DOHH2 (cell line): ENCODE measurements around the gene ARID1B.

Experiments
- EZH2phosphoT487 ChIP-seq: fragments of 200-600 bp; sonication (generic); IDR thresholded peaks from 2 replicates; pipeline ENCODE4 v1.6.1; 2017; ENCODE audit warnings: borderline replicate concordance, mild to moderate bottlenecking, antibody characterized with exemption, low read length, moderate library complexity, mixed read lengths
- TF ChIP-seq, protein P1 (sequence below): fragments of 200-600 bp; sonication (generic); IDR thresholded peaks from one replicate; pipeline ENCODE4 v1.5.1; 2014; ENCODE audit warnings: antibody characterized with exemption, mild to moderate bottlenecking, low read depth, low read length; ENCODE audit not compliant: poor library complexity, severe bottlenecking

- TF ChIP-seq, protein P1, sequence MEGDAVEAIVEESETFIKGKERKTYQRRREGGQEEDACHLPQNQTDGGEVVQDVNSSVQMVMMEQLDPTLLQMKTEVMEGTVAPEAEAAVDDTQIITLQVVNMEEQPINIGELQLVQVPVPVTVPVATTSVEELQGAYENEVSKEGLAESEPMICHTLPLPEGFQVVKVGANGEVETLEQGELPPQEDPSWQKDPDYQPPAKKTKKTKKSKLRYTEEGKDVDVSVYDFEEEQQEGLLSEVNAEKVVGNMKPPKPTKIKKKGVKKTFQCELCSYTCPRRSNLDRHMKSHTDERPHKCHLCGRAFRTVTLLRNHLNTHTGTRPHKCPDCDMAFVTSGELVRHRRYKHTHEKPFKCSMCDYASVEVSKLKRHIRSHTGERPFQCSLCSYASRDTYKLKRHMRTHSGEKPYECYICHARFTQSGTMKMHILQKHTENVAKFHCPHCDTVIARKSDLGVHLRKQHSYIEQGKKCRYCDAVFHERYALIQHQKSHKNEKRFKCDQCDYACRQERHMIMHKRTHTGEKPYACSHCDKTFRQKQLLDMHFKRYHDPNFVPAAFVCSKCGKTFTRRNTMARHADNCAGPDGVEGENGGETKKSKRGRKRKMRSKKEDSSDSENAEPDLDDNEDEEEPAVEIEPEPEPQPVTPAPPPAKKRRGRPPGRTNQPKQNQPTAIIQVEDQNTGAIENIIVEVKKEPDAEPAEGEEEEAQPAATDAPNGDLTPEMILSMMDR, result no peak
- TF ChIP-seq EZH2phosphoT487, result no peak
Measured at GRCh38 chr6:157065366-157065765, 288.2 kb downstream of the ARID1B start.
